GM12874 (cell line): ENCODE measurements around the gene GPR160.

ENCODE experiments used
- TF ChIP-seq, protein P1 (sequence below): IDR thresholded peaks from 2 replicates; pipeline ENCODE4 v1.5.1; 2011; ENCODE audit warnings: low read depth, mild to moderate bottlenecking, control low read depth, low read length, moderate library complexity; ENCODE audit not compliant: insufficient read depth

The GPR160 gene

DNA sequence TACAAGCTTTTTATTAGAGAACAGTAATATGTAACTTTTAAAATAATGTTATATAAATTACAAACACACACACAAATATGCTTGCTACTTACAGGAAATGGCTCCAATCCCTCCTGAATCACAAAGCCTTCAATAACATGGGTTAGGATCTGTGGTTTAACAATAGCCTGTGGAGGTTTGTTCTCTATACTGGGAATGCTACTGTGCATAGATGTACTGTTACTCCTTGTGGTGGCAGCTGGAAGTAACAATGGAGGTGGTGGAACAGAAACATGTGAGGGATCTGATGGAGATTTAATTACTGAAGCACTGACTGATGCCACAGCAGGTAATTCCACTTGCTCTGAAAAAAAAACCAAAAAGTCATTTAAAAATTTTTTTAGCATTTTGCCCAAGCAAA is 79.3 kb downstream of the GPR160 start:
- TF ChIP-seq, protein P1, sequence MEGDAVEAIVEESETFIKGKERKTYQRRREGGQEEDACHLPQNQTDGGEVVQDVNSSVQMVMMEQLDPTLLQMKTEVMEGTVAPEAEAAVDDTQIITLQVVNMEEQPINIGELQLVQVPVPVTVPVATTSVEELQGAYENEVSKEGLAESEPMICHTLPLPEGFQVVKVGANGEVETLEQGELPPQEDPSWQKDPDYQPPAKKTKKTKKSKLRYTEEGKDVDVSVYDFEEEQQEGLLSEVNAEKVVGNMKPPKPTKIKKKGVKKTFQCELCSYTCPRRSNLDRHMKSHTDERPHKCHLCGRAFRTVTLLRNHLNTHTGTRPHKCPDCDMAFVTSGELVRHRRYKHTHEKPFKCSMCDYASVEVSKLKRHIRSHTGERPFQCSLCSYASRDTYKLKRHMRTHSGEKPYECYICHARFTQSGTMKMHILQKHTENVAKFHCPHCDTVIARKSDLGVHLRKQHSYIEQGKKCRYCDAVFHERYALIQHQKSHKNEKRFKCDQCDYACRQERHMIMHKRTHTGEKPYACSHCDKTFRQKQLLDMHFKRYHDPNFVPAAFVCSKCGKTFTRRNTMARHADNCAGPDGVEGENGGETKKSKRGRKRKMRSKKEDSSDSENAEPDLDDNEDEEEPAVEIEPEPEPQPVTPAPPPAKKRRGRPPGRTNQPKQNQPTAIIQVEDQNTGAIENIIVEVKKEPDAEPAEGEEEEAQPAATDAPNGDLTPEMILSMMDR, result no peak

DNA sequence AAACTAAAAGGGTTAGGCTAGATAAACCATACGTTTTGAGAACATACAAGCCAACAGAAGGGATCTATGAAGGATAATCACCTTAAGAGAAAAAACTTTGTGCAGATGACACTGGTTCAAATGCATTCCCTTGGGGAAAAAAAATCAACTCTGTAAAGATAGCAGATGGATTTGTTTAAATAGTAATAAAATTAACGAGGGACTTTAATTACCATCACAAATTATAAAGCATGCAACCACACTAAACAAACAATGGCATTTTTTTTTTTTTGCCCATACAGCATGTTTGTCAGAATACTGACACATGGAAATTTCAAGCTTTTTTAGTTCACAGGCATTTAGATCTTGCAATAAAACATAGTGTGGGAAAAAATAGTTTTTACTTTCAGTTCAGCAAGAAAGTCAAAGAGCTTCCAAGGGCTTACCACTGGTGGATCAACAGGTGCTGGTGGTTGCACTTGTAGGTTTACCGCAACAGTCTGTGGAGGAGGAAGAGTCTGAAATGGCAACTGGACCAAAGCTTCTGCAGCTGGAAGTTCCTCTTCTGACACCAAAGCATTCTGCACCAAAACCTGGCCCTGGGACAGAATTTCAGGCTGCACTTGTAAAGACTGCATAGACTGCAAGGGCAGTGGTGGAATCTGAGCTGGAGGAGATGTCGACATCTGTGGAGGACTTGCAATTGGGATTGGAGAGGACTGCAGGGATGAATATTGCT is 90.6 kb downstream of the GPR160 start:
- TF ChIP-seq, protein P1, result no peak

DNA sequence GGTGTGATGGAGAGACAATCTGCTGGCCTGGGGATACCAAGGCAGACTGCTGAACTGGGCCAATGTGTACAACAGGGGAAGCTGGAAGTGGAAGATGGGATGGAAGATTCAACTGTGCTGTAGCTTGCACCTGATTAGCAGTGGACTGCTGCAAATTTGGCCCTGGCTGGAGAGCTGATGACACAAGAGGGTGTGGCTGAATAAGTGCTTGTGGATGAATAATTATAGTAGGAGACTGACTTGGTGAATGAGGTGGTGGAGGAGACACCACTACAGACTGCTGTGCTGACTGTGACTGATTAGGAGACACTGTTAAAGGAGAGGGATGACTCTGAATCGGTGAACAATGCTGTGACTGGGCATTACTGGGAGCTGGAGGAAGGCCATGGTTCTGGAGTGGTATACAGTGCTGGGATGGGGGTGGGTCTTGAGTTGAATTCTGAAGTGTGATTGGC is 91.2 kb downstream of the GPR160 start:
- TF ChIP-seq, protein P1, result no peak

DNA sequence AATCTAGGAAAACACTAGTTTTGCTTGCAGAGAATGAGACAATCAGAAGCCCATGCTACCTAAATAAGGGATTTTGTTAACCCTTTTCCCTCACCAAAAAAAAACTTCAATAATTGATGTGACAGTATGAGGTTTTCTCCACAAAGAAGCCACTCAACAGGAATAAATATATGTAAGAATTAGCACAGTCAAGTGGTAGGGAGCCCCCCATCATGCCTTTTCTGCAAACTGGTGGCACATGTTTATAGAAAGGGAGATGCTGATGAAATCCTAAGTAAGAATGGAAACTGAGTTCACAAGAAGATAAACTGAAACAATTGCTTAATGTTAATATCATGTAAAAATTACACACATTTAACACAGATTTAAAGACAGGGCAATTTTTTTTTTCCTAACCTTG is 92.7 kb downstream of the GPR160 start:
- TF ChIP-seq, protein P1, result no peak

DNA sequence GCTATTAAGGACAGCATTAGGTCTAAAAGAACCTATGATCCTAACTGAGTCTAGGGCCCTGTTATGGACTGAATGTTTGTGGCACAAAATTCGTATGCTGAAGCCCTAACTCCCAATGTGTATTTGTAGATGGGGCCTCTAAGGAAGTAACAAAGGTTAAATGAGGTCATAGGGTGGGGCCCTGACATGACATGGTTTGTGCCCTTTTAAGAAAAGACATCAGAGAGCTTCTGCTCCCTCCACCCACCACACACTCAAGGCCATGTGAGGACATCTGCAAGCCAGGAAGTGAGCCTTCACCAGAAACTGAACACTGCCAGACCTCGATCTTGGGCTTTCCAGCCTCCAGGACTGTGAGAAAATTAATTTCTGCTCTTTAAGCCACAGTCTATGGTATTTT is 94.5 kb downstream of the GPR160 start:
- TF ChIP-seq, protein P1, result no peak
